OCI-LY1 (cell line): ENCODE data around the gene LRP1-AS.

ENCODE experiments used
- H2AFZ ChIP-seq: fragments of 200-600 bp; sonication (generic), shearing (Covaris generic); 2 replicates; pipeline ENCODE4 v1.6.0; 2014; ENCODE audit warnings: antibody characterized with exemption, mild to moderate bottlenecking, low read length
- H3F3A ChIP-seq: fragments of 200-600 bp; sonication (generic), shearing (Covaris generic); 2 replicates; pipeline ENCODE4 v1.6.0; 2014; ENCODE audit warnings: mild to moderate bottlenecking, antibody characterized with exemption, low read length, moderate library complexity; ENCODE audit not compliant: insufficient read depth
- H3K27ac ChIP-seq: fragments of 200-600 bp; sonication (generic); 2 replicates; pipeline ENCODE4 v1.5.1; 2014; ENCODE audit warnings: low read length, mixed run types, mild to moderate bottlenecking, low read depth; ENCODE audit not compliant: poor library complexity, severe bottlenecking
- H3K27me3 ChIP-seq: fragments of 200-600 bp; sonication (generic); 2 replicates; pipeline ENCODE4 v1.6.0; 2014; ENCODE audit warnings: antibody characterized with exemption, mild to moderate bottlenecking, low read length, moderate library complexity; ENCODE audit not compliant: insufficient read depth
- H3K36me3 ChIP-seq: fragments of 200-600 bp; sonication (generic); 2 replicates; pipeline ENCODE4 v1.6.1; 2014; ENCODE audit warnings: mild to moderate bottlenecking, antibody characterized with exemption, low read length, moderate library complexity, mixed read lengths; ENCODE audit not compliant: insufficient read depth
- H3K4me1 ChIP-seq: fragments of 200-600 bp; sonication (generic); 2 replicates; pipeline ENCODE4 v1.5.1; 2014; ENCODE audit warnings: mild to moderate bottlenecking, low read length, moderate library complexity; ENCODE audit not compliant: insufficient read depth, severe bottlenecking
- H3K4me2 ChIP-seq: fragments of 200-600 bp; sonication (generic), shearing (Covaris generic); 2 replicates; pipeline ENCODE4 v1.6.1; 2014; ENCODE audit warnings: low read length
- H3K4me3 ChIP-seq: fragments of 200-600 bp; sonication (generic); 2 replicates; pipeline ENCODE4 v1.5.1; 2014; ENCODE audit warnings: low read length, low read depth, mild to moderate bottlenecking, mixed read lengths; ENCODE audit not compliant: poor library complexity, severe bottlenecking
- H3K79me2 ChIP-seq: fragments of 200-600 bp; shearing (Covaris generic); 2 replicates; pipeline ENCODE4 v1.6.1; 2016; ENCODE audit warnings: mixed run types, low read length, mixed read lengths; ENCODE audit not compliant: insufficient read depth
- H3K9ac ChIP-seq: fragments of 200-600 bp; sonication (generic), shearing (Covaris generic); 2 replicates; pipeline ENCODE4 v1.6.1; 2014; ENCODE audit warnings: mild to moderate bottlenecking, low read length, mixed read lengths
- H3K9me2 ChIP-seq: fragments of 200-600 bp; sonication (generic), shearing (Covaris generic); 2 replicates; pipeline ENCODE4 v1.6.1; 2014; ENCODE audit warnings: low read depth, mild to moderate bottlenecking, low read length, mixed read lengths
- H3K9me3 ChIP-seq: fragments of 200-600 bp; shearing (Covaris generic); 2 replicates; pipeline ENCODE4 v1.6.1; 2014; ENCODE audit warnings: low read length, mixed read lengths
- H4K20me1 ChIP-seq: fragments of 200-600 bp; sonication (generic), shearing (Covaris generic); 2 replicates; pipeline ENCODE4 v1.6.0; 2016; ENCODE audit warnings: mild to moderate bottlenecking, low read length; ENCODE audit not compliant: insufficient read depth
- CTCF ChIP-seq: fragments of 200-600 bp; sonication (generic), shearing (Covaris generic); IDR thresholded peaks from 2 replicates; pipeline ENCODE4 v1.5.1; 2017; ENCODE audit warnings: mild to moderate bottlenecking, antibody characterized with exemption, low read length, moderate library complexity, mixed read lengths
- EZH2 ChIP-seq: fragments of 200-600 bp; sonication (generic), shearing (Covaris generic); IDR thresholded peaks from 2 replicates; pipeline ENCODE4 v1.8.0; 2017; ENCODE audit warnings: borderline replicate concordance, mixed run types, mild to moderate bottlenecking, antibody characterized with exemption, low read length, moderate library complexity, mixed read lengths

The LRP1-AS gene

GRCh38 chr12:57112492-57113294, 34.7 kb downstream of the LRP1-AS start:
- no peaks in the 10 kb centered on the region for H3K9me2 ChIP-seq
- no peaks in the 10 kb centered on the region for H3F3A ChIP-seq
- no peaks in the 10 kb centered on the region for H3K9me3 ChIP-seq
- peak; percentile 89 for TF ChIP-seq CTCF
- no peak for TF ChIP-seq EZH2
- peak overlapping the region; percentile 78 for H3K4me2 ChIP-seq
- 0 out of 2 replicates have a peak, but pooled peaks cover 3% of the 10 kb centered on the region for H3K79me2 ChIP-seq
- H3K4me1 ChIP-seq: peaks cover 27% of the 10 kb centered on the region
- H4K20me1 ChIP-seq: no peaks in the 10 kb centered on the region
- peak overlapping the region; percentile 82 for H3K4me3 ChIP-seq
- H2AFZ ChIP-seq: no peak overlapping the region
- no peak overlapping the region; the same call in 1 of the 2 replicates for H3K9ac ChIP-seq
- H3K36me3 ChIP-seq: peaks cover 10% of the 10 kb centered on the region; the same call in 1 of the 2 replicates
- no peaks in the 10 kb centered on the region for H3K27me3 ChIP-seq
- peak overlapping the region; percentile 87 for H3K27ac ChIP-seq

- H2AFZ ChIP-seq: no peak within 1 kb of the TSS
Observed at GRCh38 chr12:57111031-57111734, 36.2 kb downstream of the LRP1-AS start, which contains the start of gene STAT6. STAT6 (minus strand) TSS chr12:57111362; CDS start chr12:57108278, 3,084 bp downstream.

More at GRCh38 chr12:57111031-57111734, 36.2 kb downstream of the LRP1-AS start, which contains the start of gene STAT6:
- Histone ChIP-seq H3K27me3 (no peaks in the 10 kb centered on the region), H3K4me3 (peak within 1 kb of the TSS; percentile 82), H3F3A (no peaks in the 10 kb centered on the region), H4K20me1 (no peaks in the 10 kb centered on the region), H3K79me2 (0 out of 2 replicates have a peak, but pooled peaks cover 3% of the 10 kb centered on the region), H3K36me3 (peaks cover 25% of the 10 kb centered on the region), H3K27ac (peak within 1 kb of the TSS; percentile 87), H3K9ac (peak within 1 kb of the TSS; percentile 94), H3K9me3 (no peaks in the 10 kb centered on the region), H3K4me2 (peak within 1 kb of the TSS; percentile 78), H3K9me2 (no peaks in the 10 kb centered on the region), H3K4me1 (peaks cover 27% of the 10 kb centered on the region)
- no peak for TF ChIP-seq CTCF
- TF ChIP-seq EZH2: no peak
